Liver (tissue), 3 donors: ENCODE measurements around the gene WWP2.

Experiments used
- EGR1 ChIP-seq, 2 donors: IDR thresholded peaks; 2 replicates each; pipeline ENCODE4 v1.6.1; 2016 to 2018; ENCODE audit warnings: antibody characterized with exemption in 2 of 2, low read depth in 2 of 2
- GABPA ChIP-seq, 2 donors: IDR thresholded peaks in 1 of 2; conservative IDR thresholded peaks in 1 of 2; 2 replicates each; pipeline ENCODE4 v1.6.1; 2016; ENCODE audit warnings: antibody characterized with exemption in 2 of 2, mild to moderate bottlenecking in 1 of 2, moderate library complexity in 1 of 2
- HNF4A ChIP-seq, 2 donors: conservative IDR thresholded peaks; 2 replicates each; pipeline ENCODE4 v1.6.1; 2016; ENCODE audit warnings: antibody characterized with exemption in 2 of 2, mild to moderate bottlenecking in 2 of 2
- MAX ChIP-seq: IDR thresholded peaks from 2 replicates; pipeline ENCODE4 v1.6.1; 2016; ENCODE audit warnings: antibody characterized with exemption
- NR2F2 ChIP-seq: IDR thresholded peaks from 2 replicates; pipeline ENCODE4 v1.6.1; 2016; ENCODE audit warnings: antibody characterized with exemption
- RAD21 ChIP-seq, 2 donors: IDR thresholded peaks; 2 replicates each; pipeline ENCODE4 v1.6.1; 2016; ENCODE audit warnings: antibody characterized with exemption in 2 of 2, mild to moderate bottlenecking in 2 of 2
- TAF1 ChIP-seq: conservative IDR thresholded peaks from 2 replicates; pipeline ENCODE4 v1.6.1; 2016; ENCODE audit warnings: antibody characterized with exemption, mild to moderate bottlenecking
- YY1 ChIP-seq: IDR thresholded peaks from 2 replicates; pipeline ENCODE4 v1.6.1; 2016; ENCODE audit warnings: antibody characterized with exemption, mild to moderate bottlenecking
- TF ChIP-seq, protein P1 (sequence below): fragments of 150-350 bp; IDR thresholded peaks from 2 replicates; pipeline ENCODE4 v1.5.1; 2017; ENCODE audit warnings: improper control_type of control experiment, low read depth, low read length; ENCODE audit not compliant: missing input control
- TF ChIP-seq, protein P2 (sequence below): IDR thresholded peaks from 2 replicates; pipeline ENCODE4 v1.6.1; 2016; ENCODE audit warnings: antibody characterized with exemption
- TF ChIP-seq, protein P3 (sequence below): IDR thresholded peaks from 2 replicates; pipeline ENCODE4 v1.6.1; 2016; ENCODE audit warnings: antibody characterized with exemption, mild to moderate bottlenecking
- TF ChIP-seq, protein P4 (sequence below): IDR thresholded peaks from 2 replicates; pipeline ENCODE4 v1.6.1; 2016; ENCODE audit warnings: antibody characterized with exemption
- donor health status: healthy.
- donor health status: healthy.

DNA sequence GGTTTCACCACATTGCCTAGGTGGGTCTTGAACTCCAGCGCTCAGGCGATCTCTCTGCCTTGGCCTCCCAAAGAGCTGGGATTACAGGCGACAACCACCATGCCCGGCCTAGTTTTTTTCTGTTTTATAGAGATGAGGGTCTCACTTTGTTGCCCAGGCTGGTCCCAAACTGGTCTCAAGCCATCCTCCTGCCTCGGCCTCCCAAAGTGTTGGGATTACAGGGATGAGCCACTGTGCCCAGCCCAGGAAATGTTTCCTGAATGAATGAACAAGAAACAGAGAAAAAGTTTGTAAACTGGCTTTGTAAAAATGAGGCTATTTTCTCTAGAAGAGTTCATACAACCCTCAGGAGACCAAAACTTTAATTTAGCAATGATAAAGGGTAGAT is 68.0 kb downstream of the WWP2 start:
- TF ChIP-seq, protein P1, sequence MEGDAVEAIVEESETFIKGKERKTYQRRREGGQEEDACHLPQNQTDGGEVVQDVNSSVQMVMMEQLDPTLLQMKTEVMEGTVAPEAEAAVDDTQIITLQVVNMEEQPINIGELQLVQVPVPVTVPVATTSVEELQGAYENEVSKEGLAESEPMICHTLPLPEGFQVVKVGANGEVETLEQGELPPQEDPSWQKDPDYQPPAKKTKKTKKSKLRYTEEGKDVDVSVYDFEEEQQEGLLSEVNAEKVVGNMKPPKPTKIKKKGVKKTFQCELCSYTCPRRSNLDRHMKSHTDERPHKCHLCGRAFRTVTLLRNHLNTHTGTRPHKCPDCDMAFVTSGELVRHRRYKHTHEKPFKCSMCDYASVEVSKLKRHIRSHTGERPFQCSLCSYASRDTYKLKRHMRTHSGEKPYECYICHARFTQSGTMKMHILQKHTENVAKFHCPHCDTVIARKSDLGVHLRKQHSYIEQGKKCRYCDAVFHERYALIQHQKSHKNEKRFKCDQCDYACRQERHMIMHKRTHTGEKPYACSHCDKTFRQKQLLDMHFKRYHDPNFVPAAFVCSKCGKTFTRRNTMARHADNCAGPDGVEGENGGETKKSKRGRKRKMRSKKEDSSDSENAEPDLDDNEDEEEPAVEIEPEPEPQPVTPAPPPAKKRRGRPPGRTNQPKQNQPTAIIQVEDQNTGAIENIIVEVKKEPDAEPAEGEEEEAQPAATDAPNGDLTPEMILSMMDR: no peak
- TF ChIP-seq RAD21 (IDR thresholded peaks at IDR 0.05) (no peak), TAF1 (no peak), NR2F2 (no peak), YY1 (no peak), MAX (no peak), GABPA (IDR thresholded peaks at IDR 0.05 in 1 of 2, conservative IDR thresholded peaks at IDR 0.05 in 1 of 2) (no peak), HNF4A (conservative IDR thresholded peaks at IDR 0.05) (no peak), EGR1 (IDR thresholded peaks at IDR 0.05; ENCODE audit: low read depth in 2 of 2) (no peak)
- TF ChIP-seq, protein P2, sequence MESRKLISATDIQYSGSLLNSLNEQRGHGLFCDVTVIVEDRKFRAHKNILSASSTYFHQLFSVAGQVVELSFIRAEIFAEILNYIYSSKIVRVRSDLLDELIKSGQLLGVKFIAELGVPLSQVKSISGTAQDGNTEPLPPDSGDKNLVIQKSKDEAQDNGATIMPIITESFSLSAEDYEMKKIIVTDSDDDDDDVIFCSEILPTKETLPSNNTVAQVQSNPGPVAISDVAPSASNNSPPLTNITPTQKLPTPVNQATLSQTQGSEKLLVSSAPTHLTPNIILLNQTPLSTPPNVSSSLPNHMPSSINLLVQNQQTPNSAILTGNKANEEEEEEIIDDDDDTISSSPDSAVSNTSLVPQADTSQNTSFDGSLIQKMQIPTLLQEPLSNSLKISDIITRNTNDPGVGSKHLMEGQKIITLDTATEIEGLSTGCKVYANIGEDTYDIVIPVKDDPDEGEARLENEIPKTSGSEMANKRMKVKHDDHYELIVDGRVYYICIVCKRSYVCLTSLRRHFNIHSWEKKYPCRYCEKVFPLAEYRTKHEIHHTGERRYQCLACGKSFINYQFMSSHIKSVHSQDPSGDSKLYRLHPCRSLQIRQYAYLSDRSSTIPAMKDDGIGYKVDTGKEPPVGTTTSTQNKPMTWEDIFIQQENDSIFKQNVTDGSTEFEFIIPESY: no peak
- TF ChIP-seq, protein P3, sequence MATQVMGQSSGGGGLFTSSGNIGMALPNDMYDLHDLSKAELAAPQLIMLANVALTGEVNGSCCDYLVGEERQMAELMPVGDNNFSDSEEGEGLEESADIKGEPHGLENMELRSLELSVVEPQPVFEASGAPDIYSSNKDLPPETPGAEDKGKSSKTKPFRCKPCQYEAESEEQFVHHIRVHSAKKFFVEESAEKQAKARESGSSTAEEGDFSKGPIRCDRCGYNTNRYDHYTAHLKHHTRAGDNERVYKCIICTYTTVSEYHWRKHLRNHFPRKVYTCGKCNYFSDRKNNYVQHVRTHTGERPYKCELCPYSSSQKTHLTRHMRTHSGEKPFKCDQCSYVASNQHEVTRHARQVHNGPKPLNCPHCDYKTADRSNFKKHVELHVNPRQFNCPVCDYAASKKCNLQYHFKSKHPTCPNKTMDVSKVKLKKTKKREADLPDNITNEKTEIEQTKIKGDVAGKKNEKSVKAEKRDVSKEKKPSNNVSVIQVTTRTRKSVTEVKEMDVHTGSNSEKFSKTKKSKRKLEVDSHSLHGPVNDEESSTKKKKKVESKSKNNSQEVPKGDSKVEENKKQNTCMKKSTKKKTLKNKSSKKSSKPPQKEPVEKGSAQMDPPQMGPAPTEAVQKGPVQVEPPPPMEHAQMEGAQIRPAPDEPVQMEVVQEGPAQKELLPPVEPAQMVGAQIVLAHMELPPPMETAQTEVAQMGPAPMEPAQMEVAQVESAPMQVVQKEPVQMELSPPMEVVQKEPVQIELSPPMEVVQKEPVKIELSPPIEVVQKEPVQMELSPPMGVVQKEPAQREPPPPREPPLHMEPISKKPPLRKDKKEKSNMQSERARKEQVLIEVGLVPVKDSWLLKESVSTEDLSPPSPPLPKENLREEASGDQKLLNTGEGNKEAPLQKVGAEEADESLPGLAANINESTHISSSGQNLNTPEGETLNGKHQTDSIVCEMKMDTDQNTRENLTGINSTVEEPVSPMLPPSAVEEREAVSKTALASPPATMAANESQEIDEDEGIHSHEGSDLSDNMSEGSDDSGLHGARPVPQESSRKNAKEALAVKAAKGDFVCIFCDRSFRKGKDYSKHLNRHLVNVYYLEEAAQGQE: no peak
- TF ChIP-seq, protein P4, sequence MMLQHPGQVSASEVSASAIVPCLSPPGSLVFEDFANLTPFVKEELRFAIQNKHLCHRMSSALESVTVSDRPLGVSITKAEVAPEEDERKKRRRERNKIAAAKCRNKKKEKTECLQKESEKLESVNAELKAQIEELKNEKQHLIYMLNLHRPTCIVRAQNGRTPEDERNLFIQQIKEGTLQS: no peak
